ENCODE results near the gene CDH26.

Gene CDH26

DNA sequence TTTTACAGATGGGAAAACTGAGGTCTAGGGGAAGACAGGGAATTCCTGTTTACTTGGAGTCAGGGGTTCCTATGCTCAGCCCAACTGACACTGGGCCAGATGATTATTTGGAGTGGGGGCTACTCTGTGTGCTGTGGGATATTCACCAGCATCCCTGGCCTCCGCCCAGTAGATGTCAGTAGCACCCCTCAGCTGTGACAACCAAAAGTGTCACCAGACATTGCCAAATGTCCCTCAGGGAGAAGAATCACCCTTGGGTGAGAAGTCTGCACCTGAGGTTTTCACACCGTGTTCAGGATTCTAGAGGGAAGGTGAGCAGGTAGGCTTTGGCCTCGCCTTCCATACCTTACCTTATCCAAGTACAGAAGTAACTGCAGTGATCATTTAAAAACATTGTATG lies 27.6 kb downstream of the CDH26 start:
- Histone ChIP-seq H3K27ac (ENCODE audit: low read depth, low read length) (no peak overlapping the region), H3K9me3 (ENCODE audit: insufficient read depth, low read length) (no peaks in the 10 kb centered on the region), H4K20me1 (ENCODE audit: low read depth, low read length) (no peaks in the 10 kb centered on the region), H3K27me3 (ENCODE audit: low read length) (no peaks in the 10 kb centered on the region), H3K9me2 (replicated peaks; ENCODE audit: insufficient read depth, low read length) (no peaks in the 10 kb centered on the region), H3K36me3 (ENCODE audit: low read length) (no peaks in the 10 kb centered on the region), H2AFZ (ENCODE audit: low read depth, low read length, severe bottlenecking) (no peak overlapping the region), H3K4me2 (ENCODE audit: low read depth, low read length, poor library complexity, severe bottlenecking) (no peak overlapping the region), H3K79me2 (ENCODE audit: insufficient read depth, low read length) (no peaks in the 10 kb centered on the region), H3K4me3 (ENCODE audit: insufficient read depth, low read length, poor library complexity, severe bottlenecking) (no peak overlapping the region), H3K9ac (ENCODE audit: low read length) (no peak overlapping the region), H3F3A (ENCODE audit: insufficient read depth) (no peaks in the 10 kb centered on the region)
- no peak for TF ChIP-seq EZH2phosphoT487 (conservative IDR thresholded peaks at IDR 0.05; ENCODE audit: low read length)
- TF ChIP-seq, protein P1, sequence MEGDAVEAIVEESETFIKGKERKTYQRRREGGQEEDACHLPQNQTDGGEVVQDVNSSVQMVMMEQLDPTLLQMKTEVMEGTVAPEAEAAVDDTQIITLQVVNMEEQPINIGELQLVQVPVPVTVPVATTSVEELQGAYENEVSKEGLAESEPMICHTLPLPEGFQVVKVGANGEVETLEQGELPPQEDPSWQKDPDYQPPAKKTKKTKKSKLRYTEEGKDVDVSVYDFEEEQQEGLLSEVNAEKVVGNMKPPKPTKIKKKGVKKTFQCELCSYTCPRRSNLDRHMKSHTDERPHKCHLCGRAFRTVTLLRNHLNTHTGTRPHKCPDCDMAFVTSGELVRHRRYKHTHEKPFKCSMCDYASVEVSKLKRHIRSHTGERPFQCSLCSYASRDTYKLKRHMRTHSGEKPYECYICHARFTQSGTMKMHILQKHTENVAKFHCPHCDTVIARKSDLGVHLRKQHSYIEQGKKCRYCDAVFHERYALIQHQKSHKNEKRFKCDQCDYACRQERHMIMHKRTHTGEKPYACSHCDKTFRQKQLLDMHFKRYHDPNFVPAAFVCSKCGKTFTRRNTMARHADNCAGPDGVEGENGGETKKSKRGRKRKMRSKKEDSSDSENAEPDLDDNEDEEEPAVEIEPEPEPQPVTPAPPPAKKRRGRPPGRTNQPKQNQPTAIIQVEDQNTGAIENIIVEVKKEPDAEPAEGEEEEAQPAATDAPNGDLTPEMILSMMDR (IDR thresholded peaks at IDR 0.05; ENCODE audit: insufficient read depth, low read length, poor library complexity, severe bottlenecking): peak; percentile 32

- H3K4me2 ChIP-seq (ENCODE audit: low read depth, low read length, poor library complexity, severe bottlenecking): no peak overlapping the region
- H3K79me2 ChIP-seq (ENCODE audit: insufficient read depth, low read length): no peaks in the 10 kb centered on the region
- no peaks in the 10 kb centered on the region for H3K9me2 ChIP-seq (replicated peaks; ENCODE audit: insufficient read depth, low read length)
- no peaks in the 10 kb centered on the region for H4K20me1 ChIP-seq (ENCODE audit: low read depth, low read length)
- no peaks in the 10 kb centered on the region for H3K27me3 ChIP-seq (ENCODE audit: low read length)
- no peak for TF ChIP-seq EZH2phosphoT487 (conservative IDR thresholded peaks at IDR 0.05; ENCODE audit: low read length)
- TF ChIP-seq, protein P1 (IDR thresholded peaks at IDR 0.05; ENCODE audit: insufficient read depth, low read length, poor library complexity, severe bottlenecking): no peak
- no peak overlapping the region for H3K27ac ChIP-seq (ENCODE audit: low read depth, low read length)
- H3F3A ChIP-seq (ENCODE audit: insufficient read depth): no peaks in the 10 kb centered on the region
- no peak overlapping the region for H2AFZ ChIP-seq (ENCODE audit: low read depth, low read length, severe bottlenecking)
- no peaks in the 10 kb centered on the region for H3K36me3 ChIP-seq (ENCODE audit: low read length)
- H3K9me3 ChIP-seq (ENCODE audit: insufficient read depth, low read length): no peaks in the 10 kb centered on the region
- no peak overlapping the region for H3K9ac ChIP-seq (ENCODE audit: low read length)
- no peak overlapping the region for H3K4me3 ChIP-seq (ENCODE audit: insufficient read depth, low read length, poor library complexity, severe bottlenecking)
Observed at GRCh38 chr20:59987135-59987534, 28.9 kb downstream of the CDH26 start.

DNA sequence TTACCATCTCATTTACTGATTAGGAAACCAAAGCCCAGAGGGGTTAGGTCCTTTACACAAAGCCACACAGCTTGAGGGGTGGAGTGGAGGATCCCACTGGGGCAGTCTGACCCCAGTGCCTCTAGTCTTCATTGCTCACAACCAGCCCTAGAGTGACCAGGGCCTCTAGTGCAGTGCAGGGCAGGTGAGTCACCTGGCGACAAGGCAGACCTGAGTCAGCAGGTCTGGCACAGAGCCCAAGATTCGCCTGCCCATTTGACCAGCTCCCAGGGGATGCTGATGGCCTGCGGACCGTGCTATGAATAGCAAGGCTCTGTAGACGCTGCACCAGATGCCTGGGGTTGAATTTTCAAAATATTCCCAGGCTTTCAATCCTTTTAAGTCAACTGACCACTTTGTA lies 29.9 kb downstream of the CDH26 start:
- H3K9ac ChIP-seq (ENCODE audit: low read length): no peak overlapping the region
- no peaks in the 10 kb centered on the region for H3K9me3 ChIP-seq (ENCODE audit: insufficient read depth, low read length)
- H3K4me3 ChIP-seq (ENCODE audit: insufficient read depth, low read length, poor library complexity, severe bottlenecking): no peak overlapping the region
- H3K27me3 ChIP-seq (ENCODE audit: low read length): no peaks in the 10 kb centered on the region
- no peaks in the 10 kb centered on the region for H3F3A ChIP-seq (ENCODE audit: insufficient read depth)
- no peak overlapping the region for H2AFZ ChIP-seq (ENCODE audit: low read depth, low read length, severe bottlenecking)
- no peak overlapping the region for H3K27ac ChIP-seq (ENCODE audit: low read depth, low read length)
- no peaks in the 10 kb centered on the region for H3K36me3 ChIP-seq (ENCODE audit: low read length)
- no peaks in the 10 kb centered on the region for H3K79me2 ChIP-seq (ENCODE audit: insufficient read depth, low read length)
- no peak overlapping the region for H3K4me2 ChIP-seq (ENCODE audit: low read depth, low read length, poor library complexity, severe bottlenecking)
- no peaks in the 10 kb centered on the region for H4K20me1 ChIP-seq (ENCODE audit: low read depth, low read length)
- H3K9me2 ChIP-seq (replicated peaks; ENCODE audit: insufficient read depth, low read length): no peaks in the 10 kb centered on the region
- TF ChIP-seq, protein P1 (IDR thresholded peaks at IDR 0.05; ENCODE audit: insufficient read depth, low read length, poor library complexity, severe bottlenecking): no peak
- TF ChIP-seq EZH2phosphoT487 (conservative IDR thresholded peaks at IDR 0.05; ENCODE audit: low read length): no peak
